DMS 273 treated with DMSO at 0.1 percent for 48 hours (cell line): ENCODE data around the gene DBH.

Experiments
- DNase-seq: peaks from one replicate; lab custom pipeline; 2025; lab: John Stamatoyannopoulos, UW

The DBH gene

GRCh38 chr9:133635533-133636531 lies at the start of gene DBH:
TSS of gene DBH (plus strand) at chr9:133636363. CDS start at chr9:133636372, 9 bp downstream.
- DNase-seq, result no peak

GRCh38 chr9:133587051-133587450 lies 49.1 kb upstream of the DBH start:
- no peak for DNase-seq

GRCh38 chr9:133587466-133587865 lies 48.7 kb upstream of the DBH start:
- no peak for DNase-seq

- no peak for DNase-seq
These were observed 46.5 kb upstream of the DBH start for GRCh38 chr9:133589454-133590227.

- no peak for DNase-seq
These were observed 45.8 kb upstream of the DBH start for GRCh38 chr9:133590231-133590855.

- no peak for DNase-seq
These were observed 44.9 kb upstream of the DBH start for GRCh38 chr9:133591116-133591910.

GRCh38 chr9:133591985-133592384 lies 44.2 kb upstream of the DBH start:
- DNase-seq, result no peak

GRCh38 chr9:133592731-133593409 lies 43.3 kb upstream of the DBH start:
- DNase-seq, result no peak

GRCh38 chr9:133593587-133594253 lies 42.4 kb upstream of the DBH start:
- DNase-seq, result no peak

- no peak for DNase-seq
These were observed 41.9 kb upstream of the DBH start for GRCh38 chr9:133594310-133594709.

GRCh38 chr9:133595910-133596309 lies 40.3 kb upstream of the DBH start:
- DNase-seq, result no peak

GRCh38 chr9:133597316-133597957 lies 38.7 kb upstream of the DBH start:
- no peak for DNase-seq

GRCh38 chr9:133598978-133599377 lies 37.2 kb upstream of the DBH start:
- DNase-seq, result no peak

- no peak for DNase-seq
These were observed 36.5 kb upstream of the DBH start for GRCh38 chr9:133599470-133600173.

- DNase-seq, result no peak
These were observed 35.4 kb upstream of the DBH start for GRCh38 chr9:133600739-133601138.

GRCh38 chr9:133601746-133602145 lies 34.4 kb upstream of the DBH start:
- no peak for DNase-seq

- DNase-seq, result no peak
These were observed 33.9 kb upstream of the DBH start for GRCh38 chr9:133602277-133602676.

GRCh38 chr9:133603135-133603927 lies 32.8 kb upstream of the DBH start:
- DNase-seq, result no peak
